SK-N-MC (cell line): ENCODE results near the gene TNKS2.

Experiments
- EZH2 ChIP-seq: fragments of 200-600 bp; sonication (generic); IDR thresholded peaks from one replicate; pipeline ENCODE4 v1.6.1; 2017; ENCODE audit warnings: antibody characterized with exemption
- POLR2AphosphoS5 ChIP-seq: IDR thresholded peaks from 2 replicates; pipeline ENCODE4 v1.6.1; 2012; ENCODE audit warnings: mild to moderate bottlenecking, low read depth, low read length, borderline replicate concordance

GRCh38 chr10:91891125-91892001 lies 93.1 kb downstream of the TNKS2 start:
- TF ChIP-seq EZH2 (no peak), POLR2AphosphoS5 (no peak)
